SK-N-SH treated with all-trans-retinoic acid at 6 μM for 48 hours (cell line): Measurements from ENCODE around the gene FAM120A.

Source experiments
- ATAC-seq: fragments of 200-7000 bp; cut with Tn5 transposase; 3 replicates; pipeline ENCODE4 v1.9.1; 2020; ENCODE audit warnings: mild to moderate bottlenecking, moderate library complexity
- ARNTL ChIP-seq: fragments of 450-650 bp; formaldehyde crosslinking; IDR thresholded peaks from 2 replicates; pipeline ENCODE4 v1.5.0; 2020; ENCODE audit warnings: low read depth, mild to moderate bottlenecking, moderate library complexity, borderline replicate concordance
- BACH2 ChIP-seq: fragments of 250-450 bp; sonication (Bioruptor Pico); IDR thresholded peaks from 2 replicates; pipeline ENCODE4 v1.9.0; 2021; ENCODE audit warnings: mild to moderate bottlenecking, borderline replicate concordance
- CSDC2 ChIP-seq: fragments of 250-450 bp; sonication (Bioruptor Pico); IDR thresholded peaks from 2 replicates; pipeline ENCODE4 v1.5.0; 2020; ENCODE audit warnings: mild to moderate bottlenecking, moderate library complexity
- CSRNP3 ChIP-seq: fragments of 250-450 bp; sonication (Bioruptor Pico); IDR thresholded peaks from 2 replicates; pipeline ENCODE4 v1.5.1; 2021; ENCODE audit warnings: mild to moderate bottlenecking, moderate library complexity
- ESRRG ChIP-seq: fragments of 250-450 bp; sonication (Bioruptor Pico); IDR thresholded peaks from 2 replicates; pipeline ENCODE4 v1.6.1; 2021; ENCODE audit warnings: mild to moderate bottlenecking
- GLIS3 ChIP-seq: fragments of 250-450 bp; sonication (Bioruptor Pico); IDR thresholded peaks from 2 replicates; pipeline ENCODE4 v1.5.0; 2020; ENCODE audit warnings: mild to moderate bottlenecking, moderate library complexity
- ISL1 ChIP-seq: fragments of 250-450 bp; sonication (Bioruptor Pico); IDR thresholded peaks from 2 replicates; pipeline ENCODE4 v2.1.2; 2022; ENCODE audit warnings: mild to moderate bottlenecking, moderate library complexity
- OSR1 ChIP-seq: fragments of 250-450 bp; sonication (Bioruptor Pico); IDR thresholded peaks from 2 replicates; pipeline ENCODE4 v1.8.0; 2022; ENCODE audit warnings: moderate library complexity, mild to moderate bottlenecking, inconsistent platforms
- PATZ1 ChIP-seq: fragments of 250-450 bp; sonication (Bioruptor Pico); IDR thresholded peaks from 2 replicates; pipeline ENCODE4 v1.8.0; 2020; ENCODE audit warnings: mild to moderate bottlenecking, moderate library complexity, borderline replicate concordance
- POU6F1 ChIP-seq: fragments of 250-450 bp; sonication (Bioruptor Pico); IDR thresholded peaks from 2 replicates; pipeline ENCODE4 v1.8.0; 2021; ENCODE audit warnings: low read depth, mild to moderate bottlenecking, moderate library complexity, borderline replicate concordance
- PPARA ChIP-seq: fragments of 250-450 bp; sonication (Bioruptor Pico); IDR thresholded peaks from 2 replicates; pipeline ENCODE4 v1.5.0; 2020; ENCODE audit warnings: mild to moderate bottlenecking, borderline replicate concordance
- RARB ChIP-seq: fragments of 250-450 bp; sonication (Bioruptor Pico); IDR thresholded peaks from 2 replicates; pipeline ENCODE4 v1.8.0; 2021; ENCODE audit warnings: mild to moderate bottlenecking, moderate library complexity
- SNAI2 ChIP-seq: fragments of 250-450 bp; sonication (Bioruptor Pico); IDR thresholded peaks from 2 replicates; pipeline ENCODE4 v1.5.0; 2020; ENCODE audit warnings: mild to moderate bottlenecking, moderate library complexity
- TCF4 ChIP-seq: fragments of 250-450 bp; sonication (Bioruptor Pico); IDR thresholded peaks from 2 replicates; pipeline ENCODE4 v1.8.0; 2021; ENCODE audit warnings: mild to moderate bottlenecking, moderate library complexity, borderline replicate concordance
- TOX ChIP-seq: fragments of 250-450 bp; sonication (Bioruptor Pico); IDR thresholded peaks from 2 replicates; pipeline ENCODE4 v1.8.0; 2021; ENCODE audit warnings: mild to moderate bottlenecking, moderate library complexity, borderline replicate concordance
- TSHZ2 ChIP-seq: fragments of 250-450 bp; sonication (Bioruptor Pico); IDR thresholded peaks from 2 replicates; pipeline ENCODE4 v1.5.0; 2020; ENCODE audit warnings: mild to moderate bottlenecking, moderate library complexity
- ZC3H10 ChIP-seq: fragments of 250-450 bp; sonication (Bioruptor Pico); IDR thresholded peaks from 2 replicates; pipeline ENCODE4 v1.5.1; 2021; ENCODE audit warnings: mild to moderate bottlenecking, moderate library complexity
- ZFP3 ChIP-seq: fragments of 250-450 bp; sonication (Bioruptor Pico); IDR thresholded peaks from 2 replicates; pipeline ENCODE4 v1.5.0; 2020; ENCODE audit warnings: mild to moderate bottlenecking, moderate library complexity
- ZFP30 ChIP-seq: fragments of 450-650 bp; formaldehyde crosslinking; IDR thresholded peaks from 2 replicates; pipeline ENCODE4 v1.5.0; 2022; ENCODE audit warnings: mild to moderate bottlenecking, moderate library complexity
- ZNF565 ChIP-seq: fragments of 450-650 bp; formaldehyde crosslinking; conservative IDR thresholded peaks from 2 replicates; pipeline ENCODE4 v1.5.0; 2020; ENCODE audit warnings: low read depth, mild to moderate bottlenecking, moderate library complexity
- ZNF70 ChIP-seq: fragments of 450-650 bp; formaldehyde crosslinking; IDR thresholded peaks from 2 replicates; pipeline ENCODE4 v1.5.0; 2020; ENCODE audit warnings: mild to moderate bottlenecking, moderate library complexity
- ZNF8 ChIP-seq: fragments of 450-650 bp; formaldehyde crosslinking; IDR thresholded peaks from 2 replicates; pipeline ENCODE4 v1.5.0; 2020; ENCODE audit warnings: mild to moderate bottlenecking, moderate library complexity

The FAM120A gene

GRCh38 chr9:93463638-93464248, 12.3 kb downstream of the FAM120A start:
- no peak for ATAC-seq
- TF ChIP-seq CSRNP3 (CRISPR knock-in tag) (no peak), PPARA (no peak), OSR1 (CRISPR knock-in tag) (no peak), POU6F1 (CRISPR knock-in tag) (no peak), TCF4 (no peak), ZFP30 (no peak), ARNTL (CRISPR knock-in tag) (no peak), ISL1 (CRISPR knock-in tag) (no peak)

GRCh38 chr9:93464395-93464794, 12.9 kb downstream of the FAM120A start:
- ATAC-seq: no peak
- TF ChIP-seq RARB (CRISPR knock-in tag): no peak
- TF ChIP-seq ZNF8 (CRISPR knock-in tag): no peak
- TF ChIP-seq CSDC2 (CRISPR knock-in tag): no peak
- TF ChIP-seq BACH2: no peak
- no peak for TF ChIP-seq PPARA
- no peak for TF ChIP-seq OSR1 (CRISPR knock-in tag)
- TF ChIP-seq TCF4: no peak
- no peak for TF ChIP-seq POU6F1 (CRISPR knock-in tag)
- TF ChIP-seq CSRNP3 (CRISPR knock-in tag): no peak
- no peak for TF ChIP-seq ZNF70 (CRISPR knock-in tag)
- no peak for TF ChIP-seq TSHZ2 (CRISPR knock-in tag)
- TF ChIP-seq ESRRG (CRISPR knock-in tag): no peak
- no peak for TF ChIP-seq ISL1 (CRISPR knock-in tag)
- TF ChIP-seq ZNF565: no peak
- TF ChIP-seq ZFP3 (CRISPR knock-in tag): no peak
- no peak for TF ChIP-seq GLIS3 (CRISPR knock-in tag)
- TF ChIP-seq, all 23 proteins: peak for 0

GRCh38 chr9:93464876-93465275, 13.4 kb downstream of the FAM120A start:
- ATAC-seq: peak; percentile 42; the same call in 2 of the 3 replicates
- no peak for TF ChIP-seq CSDC2 (CRISPR knock-in tag)
- no peak for TF ChIP-seq SNAI2 (CRISPR knock-in tag)
- TF ChIP-seq GLIS3 (CRISPR knock-in tag): no peak
- TF ChIP-seq TSHZ2 (CRISPR knock-in tag): no peak
- TF ChIP-seq ZFP3 (CRISPR knock-in tag): no peak
- no peak for TF ChIP-seq ZNF565
- TF ChIP-seq ZC3H10 (CRISPR knock-in tag): no peak
- TF ChIP-seq TCF4: no peak
- no peak for TF ChIP-seq OSR1 (CRISPR knock-in tag)
- no peak for TF ChIP-seq BACH2
- TF ChIP-seq ZFP30: no peak
- TF ChIP-seq ARNTL (CRISPR knock-in tag): no peak
- TF ChIP-seq PATZ1 (CRISPR knock-in tag): no peak
- no peak for TF ChIP-seq TOX (CRISPR knock-in tag)
